SK-N-SH (cell line): ENCODE results near the gene DNAJA3. TPM values are rescaled to one million over a fixed set of nuclear protein-coding genes. Genes with fewer than 3 reads are reported as not detected.

Experiments
- CTCF ChIA-PET: fragments of 300-600, 350-600 bp; formaldehyde crosslinking; extraction: SDS; loops from one replicate; lab custom pipeline; 2021; lab: Yijun Ruan, JAX
- POLR2A ChIA-PET: fragments of 350-600 bp; sonication (Branson Sonifier 250); formaldehyde crosslinking; extraction: SDS; loops from one replicate; lab custom pipeline; 2020; ENCODE audit warnings: antibody characterized with exemption, inconsistent platforms; lab: Yijun Ruan, JAX
- DNase-seq: peaks from one replicate; pipeline ENCODE4 v3.0.0; 2012
- H2AFZ ChIP-seq: fragments of 200-600 bp; sonication (generic); 2 replicates; pipeline ENCODE4 v1.8.1; 2016; ENCODE audit warnings: antibody characterized with exemption, mild to moderate bottlenecking, low read depth
- H3F3A ChIP-seq: fragments of 200-600 bp; sonication (generic); replicated peaks from 2 replicates; pipeline ENCODE3; 2016; ENCODE audit warnings: antibody characterized with exemption, mild to moderate bottlenecking; ENCODE audit not compliant: insufficient read depth
- H3K27ac ChIP-seq, 2 experiments: fragments of 200-500 bp in 1 of 2; fragments of 200-600 bp in 1 of 2; sonication (Bioruptor generic) in 1 of 2; sonication (generic), shearing (Covaris generic) in 1 of 2; 2 replicates each; pipeline versions ENCODE4 v1.5.1 to v1.6.1; 2014 to 2016; ENCODE audit warnings: low read depth in 2 of 2, inconsistent platforms in 1 of 2, low read length in 1 of 2, mild to moderate bottlenecking in 1 of 2, mixed read lengths in 1 of 2
- H3K27me3 ChIP-seq: fragments of 200-600 bp; sonication (generic), shearing (Covaris generic); 2 replicates; pipeline ENCODE4 v1.6.1; 2016; ENCODE audit warnings: mixed run types; ENCODE audit not compliant: insufficient read depth
- H3K36me3 ChIP-seq, 2 experiments: fragments of 200-500 bp in 1 of 2; fragments of 200-600 bp in 1 of 2; sonication (Bioruptor generic) in 1 of 2; sonication (generic) in 1 of 2; replicated peaks in 1 of 2; 2 replicates each; pipeline versions ENCODE3 to v1.5.1; 2014 to 2016; ENCODE audit warnings: low read length in 1 of 2, mild to moderate bottlenecking in 1 of 2; ENCODE audit not compliant: insufficient read depth in 2 of 2, control insufficient read depth in 1 of 2
- H3K4me1 ChIP-seq, 2 experiments: fragments of 200-500 bp in 1 of 2; fragments of 200-600 bp in 1 of 2; sonication (Bioruptor generic) in 1 of 2; sonication (generic), shearing (Covaris generic) in 1 of 2; 2 replicates each; pipeline versions ENCODE4 v1.5.1 to v1.6.1; 2014 to 2016; ENCODE audit warnings: low read depth in 1 of 2, low read length in 1 of 2, mixed run types in 1 of 2; ENCODE audit not compliant: insufficient read depth in 2 of 2, control insufficient read depth in 1 of 2
- H3K4me2 ChIP-seq: fragments of 200-600 bp; sonication (generic), shearing (Covaris generic); 2 replicates; pipeline ENCODE4 v1.6.1; 2017; ENCODE audit warnings: mixed run types
- H3K4me3 ChIP-seq, 2 experiments: fragments of 200-500 bp in 1 of 2; fragments of 200-600 bp in 1 of 2; sonication (Bioruptor generic) in 1 of 2; sonication (generic), shearing (Covaris generic) in 1 of 2; 2 replicates each; pipeline versions ENCODE4 v1.5.1 to v1.8.1; 2014 to 2016; ENCODE audit warnings: low read depth in 2 of 2, inconsistent platforms in 1 of 2, low read length in 1 of 2, mild to moderate bottlenecking in 1 of 2, mixed read lengths in 1 of 2, moderate library complexity in 1 of 2
- H3K79me2 ChIP-seq: fragments of 200-600 bp; sonication (generic); 2 replicates; pipeline ENCODE4 v1.8.1; 2017; ENCODE audit warnings: mild to moderate bottlenecking; ENCODE audit not compliant: insufficient read depth
- H3K9ac ChIP-seq: fragments of 200-600 bp; sonication (generic); 2 replicates; pipeline ENCODE4 v1.6.1; 2017; ENCODE audit warnings: mixed run types
- H3K9me2 ChIP-seq: fragments of 200-600 bp; sonication (generic); 2 replicates; pipeline ENCODE4 v1.6.1; 2017; ENCODE audit warnings: mixed run types
- H3K9me3 ChIP-seq: fragments of 200-600 bp; sonication (generic); 2 replicates; pipeline ENCODE4 v1.6.1; 2017; ENCODE audit warnings: mixed run types, mild to moderate bottlenecking, moderate library complexity
- H4K20me1 ChIP-seq: fragments of 200-600 bp; sonication (generic); 2 replicates; pipeline ENCODE4 v1.6.1; 2017; ENCODE audit warnings: mild to moderate bottlenecking, mixed run types; ENCODE audit not compliant: insufficient read depth
- EZH2phosphoT487 ChIP-seq: fragments of 200-600 bp; sonication (generic); IDR thresholded peaks from 2 replicates; pipeline ENCODE4 v1.6.1; 2017; ENCODE audit warnings: low read depth, mixed run types, mild to moderate bottlenecking, antibody characterized with exemption, moderate library complexity, borderline replicate concordance
- GABPA ChIP-seq: IDR thresholded peaks from 2 replicates; pipeline ENCODE4 v1.4.0; 2012; ENCODE audit warnings: low read depth, mild to moderate bottlenecking
- IRF3 ChIP-seq: fragments of 150-350 bp; IDR thresholded peaks from 2 replicates; pipeline ENCODE4 v1.6.1; 2016; ENCODE audit warnings: mild to moderate bottlenecking, low read depth, low read length
- JUND ChIP-seq: IDR thresholded peaks from 2 replicates; pipeline ENCODE4 v1.4.0; 2012
- NFIC ChIP-seq: IDR thresholded peaks from 2 replicates; pipeline ENCODE4 v1.4.0; 2012; ENCODE audit warnings: borderline replicate concordance
- NRF1 ChIP-seq: IDR thresholded peaks from 2 replicates; pipeline ENCODE4 v1.6.1; 2012; ENCODE audit warnings: low read depth, mild to moderate bottlenecking, low read length
- PBX3 ChIP-seq: IDR thresholded peaks from 2 replicates; pipeline ENCODE4; 2012
- RAD21 ChIP-seq: IDR thresholded peaks from 2 replicates; pipeline ENCODE4 v1.6.1; 2012; ENCODE audit warnings: mild to moderate bottlenecking, low read length
- RCOR1 ChIP-seq: fragments of 150-350 bp; IDR thresholded peaks from 2 replicates; pipeline ENCODE4 v1.6.1; 2017; ENCODE audit warnings: antibody characterized with exemption, low read length
- RXRA ChIP-seq: IDR thresholded peaks from 2 replicates; pipeline ENCODE4 v1.4.0; 2012; ENCODE audit warnings: low read depth, mild to moderate bottlenecking, borderline replicate concordance
- SMC3 ChIP-seq: IDR thresholded peaks from 2 replicates; pipeline ENCODE4 v1.6.1; 2012; ENCODE audit warnings: low read depth, low read length, improper control_type of control experiment
- USF2 ChIP-seq: fragments of 150-350 bp; IDR thresholded peaks from 2 replicates; pipeline ENCODE4 v1.6.1; 2017; ENCODE audit warnings: antibody characterized with exemption, low read length, low read depth, borderline replicate concordance
- ZBTB33 ChIP-seq: IDR thresholded peaks from 2 replicates; pipeline ENCODE4 v1.4.0; 2012; ENCODE audit warnings: low read depth, borderline replicate concordance
- WGBS: methylation state at CpG from one replicate; pipeline ENCODE4 v1.1.6; 2017; ENCODE audit warnings: low lambda C conversion rate; 5-methylcytosine and 5-hydroxymethylcytosine counted together
- polyA plus RNA-seq, 3 experiments: library from polyadenylated mRNA; depleted of rRNA; stranded (reverse); fragments of >200 nt; gene quantifications; 2 replicates each; pipeline ENCODE4 v1.2.3, GENCODE V29; 2012
- TF ChIP-seq, protein P1 (sequence below): fragments of 200-600 bp; sonication (generic); IDR thresholded peaks from 2 replicates; pipeline ENCODE4 v1.6.1; 2017; ENCODE audit warnings: antibody characterized with exemption, mild to moderate bottlenecking, moderate library complexity

The DNAJA3 gene
- polyA plus RNA-seq, 1 of the 3 experiments (the other 2 are of a cell fraction): 52.6 TPM

DNA sequence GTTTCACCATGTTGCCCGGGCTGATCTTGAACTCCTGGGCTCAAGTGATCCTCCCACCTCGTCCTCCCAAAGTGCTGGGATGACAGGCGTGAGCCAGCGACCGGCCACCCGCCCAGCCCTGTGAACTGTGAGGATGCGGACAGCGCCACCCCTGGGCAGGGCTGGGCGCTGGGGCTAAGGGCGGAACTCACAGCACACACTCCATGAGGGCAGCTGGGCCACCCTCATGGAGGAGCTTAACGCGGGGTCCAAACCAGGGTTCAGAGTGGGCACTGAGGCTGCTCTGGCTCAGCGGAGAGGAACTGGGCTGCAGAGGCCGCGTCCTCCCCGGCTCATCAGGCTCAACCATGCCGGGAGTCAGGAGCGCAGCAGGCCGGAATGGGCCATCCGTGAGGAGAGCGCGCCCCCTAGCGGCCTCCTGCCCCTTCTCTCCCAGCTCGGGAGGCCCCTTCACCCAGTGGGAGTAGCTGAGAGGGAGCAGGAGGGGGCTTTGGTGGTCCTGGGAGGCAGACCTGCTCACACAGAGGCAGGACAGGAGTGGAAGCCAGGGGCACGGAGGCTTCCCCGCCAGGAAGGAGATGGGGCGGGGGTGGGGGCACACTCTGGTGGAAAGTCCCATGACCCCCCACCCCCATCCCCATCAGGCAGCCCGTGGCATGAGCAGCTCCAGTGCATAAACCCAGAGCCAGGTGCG lies 23.1 kb upstream of the DNAJA3 start:
- no peak for TF ChIP-seq ZBTB33
- TF ChIP-seq SMC3: peak; percentile 93
- peak; percentile 93 for TF ChIP-seq RAD21
- TF ChIP-seq NFIC: no peak
- TF ChIP-seq, protein P1, sequence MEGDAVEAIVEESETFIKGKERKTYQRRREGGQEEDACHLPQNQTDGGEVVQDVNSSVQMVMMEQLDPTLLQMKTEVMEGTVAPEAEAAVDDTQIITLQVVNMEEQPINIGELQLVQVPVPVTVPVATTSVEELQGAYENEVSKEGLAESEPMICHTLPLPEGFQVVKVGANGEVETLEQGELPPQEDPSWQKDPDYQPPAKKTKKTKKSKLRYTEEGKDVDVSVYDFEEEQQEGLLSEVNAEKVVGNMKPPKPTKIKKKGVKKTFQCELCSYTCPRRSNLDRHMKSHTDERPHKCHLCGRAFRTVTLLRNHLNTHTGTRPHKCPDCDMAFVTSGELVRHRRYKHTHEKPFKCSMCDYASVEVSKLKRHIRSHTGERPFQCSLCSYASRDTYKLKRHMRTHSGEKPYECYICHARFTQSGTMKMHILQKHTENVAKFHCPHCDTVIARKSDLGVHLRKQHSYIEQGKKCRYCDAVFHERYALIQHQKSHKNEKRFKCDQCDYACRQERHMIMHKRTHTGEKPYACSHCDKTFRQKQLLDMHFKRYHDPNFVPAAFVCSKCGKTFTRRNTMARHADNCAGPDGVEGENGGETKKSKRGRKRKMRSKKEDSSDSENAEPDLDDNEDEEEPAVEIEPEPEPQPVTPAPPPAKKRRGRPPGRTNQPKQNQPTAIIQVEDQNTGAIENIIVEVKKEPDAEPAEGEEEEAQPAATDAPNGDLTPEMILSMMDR: peak; percentile 93
- Histone ChIP-seq H3K4me2 (no peak overlapping the region), H2AFZ (no peak overlapping the region), H3K27ac (no peak overlapping the region; a peak in 1 of 4 replicates), H3K9ac (no peak overlapping the region), H3K4me1 (peaks cover 0 to 11% of the 10 kb centered on the region in 2 experiments; a peak in 1 of 4 replicates), H3K27me3 (no peaks in the 10 kb centered on the region), H4K20me1 (no peaks in the 10 kb centered on the region), H3K9me3 (no peaks in the 10 kb centered on the region), H3K79me2 (no peaks in the 10 kb centered on the region), H3K9me2 (no peaks in the 10 kb centered on the region), H3K36me3 (peaks cover 0 to 4% of the 10 kb centered on the region in 2 experiments), H3K4me3 (peak overlapping the region in 1 of 2 experiments; percentile 50; a peak in 1 of 4 replicates), H3F3A (peaks cover 3% of the 10 kb centered on the region)
- peak; percentile 96 for DNase-seq
- POLR2A ChIA-PET: interaction anchor here (0.7 to 1.2 kb wide), 4 partner anchors 11 to 51 kb away, joined by 3 to 6 read pairs (median 4); no protein-coding TSS in a partner anchor
- CTCF ChIA-PET: interaction anchor here (0.6 to 9.3 kb wide), 46 partner anchors 13 to 761 kb away, joined by 3 to 558 read pairs (median 4); partner anchors contain the start of genes CORO7, GLIS2, PAM16 and SRL
- 30% methylated on average over 21 of the region's 29 CpGs for WGBS

- no peaks in the 10 kb centered on the region for H3K27me3 ChIP-seq
- no peaks in the 10 kb centered on the region for H3K9me3 ChIP-seq
- peaks cover 3% of the 10 kb centered on the region for H3F3A ChIP-seq
- no peak overlapping the region for H3K4me3 ChIP-seq
- no peak overlapping the region for H2AFZ ChIP-seq
- no peaks in the 10 kb centered on the region for H4K20me1 ChIP-seq
- H3K4me2 ChIP-seq: no peak overlapping the region
- H3K9me2 ChIP-seq: no peaks in the 10 kb centered on the region
- ChIA-PET POLR2A (interaction anchor here (0.7 to 1.6 kb wide), 5 partner anchors 11 to 51 kb away, joined by 3 to 6 read pairs (median 4); no protein-coding TSS in a partner anchor), CTCF (interaction anchor here (0.6 to 9.3 kb wide), 44 partner anchors 12 to 762 kb away, joined by 3 to 558 read pairs (median 5); partner anchors contain the start of genes CORO7, PAM16, SRL and TFAP4)
- DNase-seq: no peak
- H3K27ac ChIP-seq: no peak overlapping the region
- H3K4me1 ChIP-seq: peaks cover 0 to 11% of the 10 kb centered on the region in 2 experiments; a peak in 1 of 4 replicates
- no peak overlapping the region for H3K9ac ChIP-seq
- 73% methylated on average over 18 of the region's 24 CpGs for WGBS
- H3K36me3 ChIP-seq: peaks cover 0 to 9% of the 10 kb centered on the region in 2 experiments
- no peaks in the 10 kb centered on the region for H3K79me2 ChIP-seq
- TF ChIP-seq GABPA (no peak), RCOR1 (no peak), PBX3 (no peak), RXRA (no peak), USF2 (no peak), IRF3 (no peak), RAD21 (no peak), NRF1 (no peak), JUND (no peak), EZH2phosphoT487 (no peak)
Observed at GRCh38 chr16:4403133-4403949, 22.3 kb upstream of the DNAJA3 start.
